ENCODE data around the gene IL11RA. TPM values are rescaled to one million over a fixed set of nuclear protein-coding genes. Genes with fewer than 3 reads are reported as not detected.

The IL11RA gene
- polyA plus RNA-seq (2013, experiment 1 of 2; ENCODE audit: insufficient read length) = 42.2 TPM
- polyA plus RNA-seq (2013, experiment 2 of 2; ENCODE audit: insufficient read length) = 48.4 TPM

DNA sequence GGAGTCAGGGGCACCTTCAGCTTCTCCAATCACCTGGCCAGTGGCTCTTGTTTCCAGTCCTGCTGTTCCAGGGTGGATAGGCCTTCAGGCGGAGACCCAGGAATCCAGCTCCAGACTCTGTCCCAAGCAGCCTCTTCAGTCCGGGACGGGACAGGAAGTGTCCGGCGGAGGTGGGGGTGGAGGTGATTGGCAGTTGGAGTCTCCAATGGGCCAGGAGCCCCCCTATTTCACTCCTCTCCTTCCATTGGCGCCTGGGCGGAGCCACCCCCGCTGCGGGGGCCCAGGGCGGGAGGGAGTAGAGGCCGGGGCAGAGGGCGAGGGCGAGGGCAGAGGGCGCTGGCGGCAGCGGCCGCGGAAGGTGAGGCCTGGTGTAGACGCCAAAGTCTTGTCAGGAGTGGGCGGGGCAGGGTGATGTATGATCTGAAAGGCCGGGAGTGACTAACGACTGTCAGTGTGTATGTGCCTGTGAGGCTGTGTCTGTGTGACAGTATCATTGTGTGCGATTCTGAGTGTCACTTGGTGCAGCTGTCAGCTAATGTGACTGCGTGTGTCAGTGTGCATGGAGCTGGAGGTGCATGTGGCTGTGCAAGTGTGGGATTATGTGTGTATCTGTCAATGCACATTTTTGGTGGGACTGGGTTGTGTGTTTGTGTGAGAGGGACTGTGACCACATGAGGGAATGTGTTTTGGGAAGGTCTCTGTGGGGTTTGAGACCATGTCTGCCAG, at the start of gene IL11RA:
IL11RA (plus strand) TSS at position 310 of the 726 bp plus-strand sequence. CDS start 3,033 bp downstream, outside the sequence.
- DNase-seq = peak; percentile 90

DNA sequence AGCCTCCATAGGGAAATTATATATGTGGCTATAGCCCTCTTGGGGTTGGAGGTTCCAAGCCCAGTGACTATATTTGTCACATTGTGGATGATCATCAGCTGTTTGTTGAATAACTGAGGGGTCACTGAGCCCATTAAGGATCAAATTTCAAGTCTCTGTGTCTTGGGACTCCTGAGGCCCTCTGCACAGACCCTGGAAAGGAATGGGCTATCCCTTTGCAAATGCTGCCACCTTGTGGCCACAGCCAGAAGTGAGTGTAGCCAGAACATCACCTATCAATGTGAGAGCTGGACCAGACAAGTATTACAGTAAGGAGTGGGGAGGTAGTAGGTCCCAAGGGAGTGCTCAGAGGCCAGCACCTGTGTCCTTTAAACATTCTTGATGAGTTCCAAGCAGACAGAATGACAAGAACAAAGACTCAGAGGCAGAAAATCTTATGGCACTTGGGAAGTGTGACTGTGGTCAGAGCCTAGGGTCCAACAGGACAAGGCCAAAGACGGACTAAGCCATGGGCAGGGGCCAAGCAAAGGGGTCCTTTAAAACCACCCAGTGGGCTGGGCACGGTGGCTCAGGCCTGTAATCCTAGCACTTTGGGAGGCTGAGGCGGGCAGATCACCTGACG, 48.3 kb upstream of the IL11RA start:
- peak; percentile 67 for DNase-seq

DNA sequence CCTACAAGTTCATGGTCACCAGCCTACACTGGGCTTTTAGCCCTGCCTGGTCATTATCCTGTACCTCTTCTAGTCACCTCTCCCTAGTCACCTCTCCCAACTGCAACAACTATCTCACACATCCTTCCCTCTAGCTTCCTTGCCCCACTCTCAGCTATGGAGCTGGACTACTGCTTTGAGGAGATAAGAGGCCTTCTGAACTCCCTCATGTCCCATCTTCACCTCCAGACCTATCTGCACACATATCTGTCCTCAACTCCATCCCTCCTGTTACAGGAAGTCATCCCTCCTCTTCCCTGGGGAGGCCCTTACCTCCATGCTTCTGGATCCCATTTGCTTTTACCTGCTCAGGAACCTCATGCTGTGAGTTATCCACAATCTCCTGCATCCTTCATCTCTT, 45.8 kb upstream of the IL11RA start:
- DNase-seq = no peak

DNA sequence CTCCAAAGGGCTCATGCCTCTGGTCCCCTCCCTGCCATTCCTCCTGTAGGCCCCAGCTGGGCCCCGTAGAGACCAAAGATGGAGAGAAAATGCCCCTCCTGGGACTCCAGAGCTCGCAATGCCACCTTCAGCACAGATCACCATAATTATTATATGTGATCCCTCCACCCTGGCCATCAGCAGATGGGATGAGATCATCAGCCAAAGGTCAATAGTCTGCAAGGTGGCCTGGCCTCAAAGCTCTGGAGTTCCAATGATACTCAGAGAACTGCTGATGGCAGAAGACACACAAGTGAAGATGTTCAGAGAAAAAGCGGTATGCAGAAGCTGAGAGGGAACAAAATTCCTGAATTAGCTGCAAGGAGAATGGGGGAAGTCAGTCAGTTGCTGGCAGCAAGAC, 45.1 kb upstream of the IL11RA start:
- DNase-seq = no peak

DNA sequence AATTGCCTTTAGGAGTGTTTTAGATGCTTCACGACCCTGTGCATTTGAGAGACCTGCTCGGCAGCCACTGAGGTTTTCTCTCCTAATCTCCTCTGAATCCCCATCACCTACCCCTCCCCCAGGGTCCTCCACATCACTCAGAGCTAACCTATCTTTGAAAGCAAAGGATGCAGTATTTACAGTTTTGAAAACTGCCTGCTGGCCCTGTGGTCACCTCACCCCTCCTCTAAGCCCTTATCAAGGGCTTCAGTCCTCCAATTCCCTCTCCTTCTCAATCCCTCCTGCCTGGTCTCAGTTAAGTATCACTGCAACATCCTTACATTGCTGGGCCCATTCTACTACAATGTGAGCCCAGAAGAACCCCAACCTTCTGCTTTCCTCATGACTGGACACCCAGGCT, 44.7 kb upstream of the IL11RA start:
- DNase-seq = no peak

DNA sequence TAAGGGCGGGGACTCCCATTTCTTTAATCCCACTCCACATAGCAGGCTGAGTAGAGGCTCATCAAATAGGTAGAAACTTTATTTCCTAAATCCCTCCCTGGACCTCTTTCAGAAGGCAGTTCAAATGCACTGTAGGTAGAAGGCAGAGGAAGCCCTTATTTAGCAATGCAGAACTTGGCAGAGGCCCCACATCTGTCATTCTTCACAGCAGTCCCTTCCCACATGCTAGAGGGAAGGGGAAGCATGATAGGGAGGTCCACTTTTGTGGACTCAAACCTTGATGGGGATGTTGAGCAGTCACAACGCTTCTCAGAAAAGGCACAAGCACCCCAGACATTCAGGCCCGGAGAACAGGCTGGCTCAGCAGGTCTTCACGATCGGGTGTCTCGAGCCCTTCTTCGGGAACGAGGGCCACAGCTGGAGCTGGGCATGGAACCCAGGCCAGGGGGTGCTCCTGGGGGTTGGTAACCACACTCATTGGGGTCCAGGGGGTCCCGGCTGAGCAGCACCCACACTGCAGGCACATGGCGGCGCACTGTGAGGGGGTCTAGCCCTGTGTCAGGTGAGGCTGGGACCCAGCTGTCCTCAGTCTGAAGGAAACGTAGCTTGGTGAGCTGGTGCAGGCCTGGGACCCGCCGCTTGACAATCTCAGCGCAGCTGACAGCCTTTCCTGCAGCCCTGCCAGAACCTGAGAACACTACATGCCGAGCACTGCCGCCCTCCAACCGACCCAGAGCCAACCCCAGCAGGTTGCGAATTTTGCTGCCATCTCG, 41.4 kb upstream of the IL11RA start:
- no peak for DNase-seq

DNA sequence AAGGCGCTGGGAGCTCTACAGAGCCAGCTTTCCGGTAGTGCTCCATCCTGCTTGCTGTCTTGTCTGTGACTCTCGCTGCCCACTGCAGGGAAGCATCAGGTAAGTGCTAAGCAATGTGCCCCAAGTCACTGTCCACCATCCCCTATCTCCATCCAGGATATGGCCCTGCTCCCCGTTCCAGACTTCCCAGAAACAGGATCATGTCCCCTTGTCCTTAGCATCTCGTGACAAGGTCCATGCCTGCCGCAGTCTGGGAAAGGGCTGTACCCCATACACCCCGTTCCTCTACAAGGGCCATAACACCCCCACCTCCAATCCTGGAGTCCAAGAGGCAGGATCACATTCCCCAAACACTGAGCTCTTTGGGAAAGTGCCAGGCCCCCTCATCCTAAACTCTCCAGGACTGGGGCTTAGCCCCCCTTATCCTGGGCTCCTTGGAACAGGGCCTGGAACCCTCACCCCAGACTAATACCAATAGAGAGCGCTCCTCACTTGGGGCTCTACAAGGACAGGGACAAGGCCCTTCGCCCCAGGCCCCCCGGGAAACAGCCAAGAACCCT, 40.7 kb upstream of the IL11RA start:
- no peak for DNase-seq

DNA sequence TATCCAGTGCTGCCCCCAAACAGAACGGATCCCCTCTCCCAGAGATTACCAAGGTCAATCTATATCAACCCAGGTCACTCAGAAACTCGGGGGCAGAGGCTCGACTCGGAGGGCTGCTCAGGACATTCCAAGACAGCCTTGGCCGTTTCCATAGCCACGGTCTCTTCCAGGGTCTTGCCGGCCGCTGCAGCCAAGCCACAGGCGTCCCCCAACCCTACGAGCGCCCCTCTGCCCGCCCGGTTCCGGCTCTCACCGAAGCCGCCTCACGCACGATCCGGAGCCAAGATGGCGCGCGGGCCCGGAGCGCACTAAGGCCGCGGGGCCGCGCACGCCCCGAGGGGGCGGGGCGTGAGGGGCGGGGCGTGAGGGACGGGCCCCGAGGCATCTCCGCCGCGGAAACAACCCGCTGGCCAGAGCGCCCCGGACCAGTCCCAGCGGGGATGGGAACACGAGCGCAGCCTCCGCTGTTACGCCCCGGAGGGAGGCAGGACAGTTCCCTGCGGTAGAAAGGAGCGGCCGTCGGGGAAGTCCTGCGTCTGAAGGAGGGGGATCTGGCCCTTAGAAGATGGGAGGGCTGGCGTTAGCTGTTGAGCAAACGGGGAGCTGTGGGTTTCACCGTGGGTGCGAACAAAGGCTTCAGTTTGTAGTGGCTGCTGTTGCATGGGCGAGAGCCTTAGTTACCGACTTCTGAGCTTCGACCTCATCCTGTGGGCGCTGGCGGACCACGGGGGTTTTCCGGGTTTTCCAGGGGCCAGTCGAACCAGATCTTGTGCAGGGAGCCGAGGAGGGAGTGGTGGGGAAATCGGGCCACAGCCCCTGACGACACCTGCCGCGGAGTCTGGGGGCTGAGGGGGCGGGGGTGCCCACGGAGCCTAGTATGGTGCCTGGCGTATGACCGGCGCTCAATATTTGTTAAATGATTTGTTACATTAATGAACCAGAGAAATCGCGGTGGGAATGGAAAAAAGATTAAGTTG, 39.9 kb upstream of the IL11RA start, which contains the start of gene RPP25L:
RPP25L (minus strand) TSS at position 287 of the 977 bp plus-strand sequence. CDS start 801 bp downstream, outside the sequence.
- DNase-seq = peak; percentile 83

DNA sequence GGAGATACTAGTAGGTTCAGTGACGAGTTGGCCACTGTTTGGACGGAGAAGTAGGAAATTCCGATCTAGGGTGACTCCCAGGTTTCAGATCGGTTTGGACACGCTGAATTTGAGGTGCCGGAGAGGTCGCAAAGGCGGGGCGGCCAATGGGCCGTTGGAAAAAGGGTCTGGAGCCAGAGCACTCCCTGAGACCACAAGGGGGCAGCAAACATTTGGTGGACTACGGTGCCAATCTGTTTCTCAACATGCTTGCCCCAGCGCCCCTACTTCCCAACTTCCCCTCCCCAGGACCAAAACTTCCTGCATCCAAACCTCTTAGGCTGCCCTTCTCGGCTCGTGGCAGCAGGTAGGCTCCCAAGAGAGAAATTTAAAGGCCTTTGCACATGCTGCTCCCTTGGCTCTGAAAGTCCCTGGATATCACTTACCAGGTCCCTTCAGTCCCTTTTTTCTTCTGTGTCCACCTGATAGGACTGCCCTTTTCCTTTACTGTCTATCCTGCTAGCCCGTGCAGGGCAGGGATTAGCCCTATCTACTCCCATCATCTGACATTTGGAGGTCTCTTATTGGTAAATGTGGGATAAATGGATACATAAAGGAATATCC, 39.1 kb upstream of the IL11RA start:
- DNase-seq = peak; percentile 75

DNA sequence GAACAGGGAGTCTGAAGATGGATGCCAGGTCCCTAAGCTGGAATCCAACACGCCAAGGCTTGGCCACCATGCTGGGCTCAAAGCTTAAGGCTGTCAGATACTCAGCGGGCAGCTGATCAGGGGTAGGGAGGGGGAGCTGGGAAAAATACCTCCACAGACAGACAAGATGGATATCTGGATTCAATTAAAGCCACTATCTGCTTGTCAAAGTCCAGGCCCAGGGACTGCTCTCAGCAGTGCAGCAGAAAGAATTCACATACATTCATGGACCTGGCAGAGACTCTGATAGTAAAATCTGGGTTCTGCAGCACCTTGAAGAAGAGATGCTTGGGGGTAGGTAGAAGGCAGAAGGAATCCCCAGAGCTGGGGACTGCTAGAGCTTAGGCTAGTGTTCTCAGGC, 36.9 kb upstream of the IL11RA start:
- DNase-seq = no peak

DNA sequence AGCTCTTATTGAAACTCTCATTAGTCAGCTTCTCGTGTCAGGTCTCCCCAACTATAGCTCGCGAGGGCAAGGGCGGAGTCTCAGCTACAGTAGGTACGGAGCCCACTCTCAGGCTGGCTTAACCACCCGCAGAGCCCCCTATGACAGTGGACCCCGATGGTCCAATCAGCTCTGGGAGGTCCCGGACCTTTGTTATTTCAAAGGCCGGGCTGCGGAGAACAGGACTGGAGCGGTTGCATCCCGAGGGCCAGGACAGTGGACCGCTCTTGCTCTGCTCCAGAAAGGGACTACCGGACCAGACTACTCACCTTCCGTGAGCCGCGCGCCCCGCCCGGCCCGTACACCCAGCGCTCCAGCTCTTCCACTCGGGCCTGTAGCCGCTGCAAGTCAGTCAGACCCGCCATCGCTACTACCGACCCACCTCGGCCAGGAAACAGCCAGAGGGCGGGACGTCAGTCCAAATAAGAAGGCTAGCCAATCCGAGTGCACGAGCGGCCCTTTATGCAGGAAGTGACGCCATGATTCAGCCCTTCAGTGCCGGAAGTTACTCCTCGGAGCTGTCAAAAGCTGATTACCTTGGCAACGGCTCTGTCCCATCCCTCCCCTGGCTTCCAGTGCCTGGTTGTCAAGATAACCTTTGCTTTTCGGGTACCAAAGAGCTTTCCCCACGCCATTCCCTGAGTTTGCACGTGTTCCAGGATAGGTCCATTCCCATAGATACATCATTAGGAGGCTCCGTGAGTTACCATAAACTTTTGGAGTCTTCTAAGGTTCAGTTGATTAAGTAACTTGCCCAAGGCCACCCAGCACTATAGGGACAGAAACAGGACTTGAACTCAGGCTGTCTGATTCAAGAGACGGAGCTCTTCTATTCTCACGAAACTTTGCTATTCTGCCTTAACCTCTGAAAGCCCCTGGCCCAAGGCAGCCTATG, 31.7 kb upstream of the IL11RA start, which contains the start of gene DCTN3:
DCTN3 (minus strand) TSS at position 435 of the 934 bp plus-strand sequence; CDS start at position 404, 31 bp downstream.
- peak; percentile 96 for DNase-seq

DNA sequence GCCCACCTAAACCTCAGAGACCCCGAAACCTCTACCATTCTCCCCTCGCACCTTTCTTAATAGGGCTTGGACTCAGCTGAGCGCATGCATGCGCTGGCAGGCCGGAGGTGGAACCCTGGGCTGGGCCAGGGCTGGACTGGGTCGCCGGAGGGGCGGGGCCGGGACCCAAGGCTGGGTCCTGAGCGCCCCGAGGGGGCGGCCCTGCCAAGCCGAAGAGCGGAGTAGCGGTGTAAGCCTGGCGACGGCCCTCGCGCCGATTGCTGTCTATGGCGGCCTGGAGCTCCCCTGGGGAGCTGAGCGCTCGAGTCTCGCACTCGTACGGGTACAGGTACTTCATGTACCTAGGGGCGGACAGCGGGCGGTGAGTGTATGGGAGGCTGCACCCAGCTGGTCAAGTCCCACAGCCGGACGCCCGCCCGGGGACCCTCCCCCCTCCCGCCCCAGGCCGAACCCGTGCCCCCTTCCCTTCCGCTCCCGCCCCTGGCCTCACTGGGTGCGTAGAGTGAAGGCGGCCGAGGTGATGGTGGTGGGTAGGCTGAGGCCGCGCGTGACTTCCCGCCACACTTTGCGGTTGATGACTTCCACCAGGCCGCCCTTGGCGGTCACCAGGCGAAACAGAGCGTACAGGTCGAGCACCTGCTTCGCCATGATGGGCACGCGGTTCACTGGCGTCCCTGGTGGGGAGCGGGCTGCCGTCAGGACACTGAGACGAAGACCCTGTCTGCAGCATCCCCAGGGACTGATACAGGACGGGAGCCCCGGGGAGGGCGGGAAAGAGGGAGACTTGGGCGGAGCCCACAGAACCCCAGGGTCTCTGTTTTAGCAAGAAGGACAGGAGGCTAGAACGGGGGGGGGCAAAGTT, 28.4 kb upstream of the IL11RA start:
- no peak for DNase-seq

DNA sequence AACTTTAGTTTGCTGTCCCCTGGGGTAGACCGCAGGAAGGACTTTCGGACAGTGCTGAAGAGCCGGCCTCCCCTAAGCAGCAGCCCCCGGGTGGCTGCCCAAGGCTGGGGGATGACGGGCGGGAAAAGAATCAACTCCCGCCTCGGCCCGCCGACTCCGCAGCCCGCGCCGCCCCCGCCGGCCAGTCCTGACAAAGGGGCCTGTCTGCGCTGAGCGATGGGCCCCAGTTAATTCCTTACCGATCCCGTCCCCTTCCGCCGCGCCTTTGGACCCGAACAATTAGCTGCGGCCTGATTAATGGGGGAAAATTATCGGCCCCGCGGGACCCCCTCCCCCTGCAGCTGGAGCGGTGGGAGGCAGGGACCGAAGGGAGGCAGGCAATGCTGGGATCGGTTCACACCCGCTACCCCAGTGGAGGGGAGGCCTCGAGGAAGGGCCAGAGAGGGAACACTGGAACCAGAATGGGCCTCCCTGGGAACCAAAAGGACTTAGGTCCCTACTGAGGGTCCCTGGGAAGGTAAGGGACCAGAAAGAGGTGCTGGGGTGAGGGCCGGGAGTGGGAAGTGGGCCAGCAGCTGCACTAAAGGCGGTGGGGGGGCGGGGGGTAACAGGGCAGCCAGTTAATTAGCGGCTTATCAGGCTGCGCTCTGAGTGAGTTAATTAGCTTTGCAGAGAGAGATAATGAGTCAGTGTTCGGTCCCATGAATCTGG, 27.4 kb upstream of the IL11RA start:
- DNase-seq = no peak

DNA sequence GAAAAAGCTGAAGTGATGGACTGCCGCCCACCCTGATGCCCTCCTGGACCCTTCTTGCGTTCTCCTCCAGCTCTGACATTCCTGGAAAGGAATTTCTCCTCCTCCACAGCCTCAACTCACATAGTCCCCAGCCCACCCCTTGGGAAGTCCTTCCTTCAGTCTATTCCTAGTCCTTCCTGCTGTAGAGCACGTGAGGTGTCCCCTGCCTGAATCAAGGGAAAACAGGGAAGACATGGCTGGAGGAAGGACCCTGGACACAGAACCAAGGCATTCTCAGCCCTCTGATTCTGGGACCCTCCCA, 26.8 kb upstream of the IL11RA start:
- no peak for DNase-seq

DNA sequence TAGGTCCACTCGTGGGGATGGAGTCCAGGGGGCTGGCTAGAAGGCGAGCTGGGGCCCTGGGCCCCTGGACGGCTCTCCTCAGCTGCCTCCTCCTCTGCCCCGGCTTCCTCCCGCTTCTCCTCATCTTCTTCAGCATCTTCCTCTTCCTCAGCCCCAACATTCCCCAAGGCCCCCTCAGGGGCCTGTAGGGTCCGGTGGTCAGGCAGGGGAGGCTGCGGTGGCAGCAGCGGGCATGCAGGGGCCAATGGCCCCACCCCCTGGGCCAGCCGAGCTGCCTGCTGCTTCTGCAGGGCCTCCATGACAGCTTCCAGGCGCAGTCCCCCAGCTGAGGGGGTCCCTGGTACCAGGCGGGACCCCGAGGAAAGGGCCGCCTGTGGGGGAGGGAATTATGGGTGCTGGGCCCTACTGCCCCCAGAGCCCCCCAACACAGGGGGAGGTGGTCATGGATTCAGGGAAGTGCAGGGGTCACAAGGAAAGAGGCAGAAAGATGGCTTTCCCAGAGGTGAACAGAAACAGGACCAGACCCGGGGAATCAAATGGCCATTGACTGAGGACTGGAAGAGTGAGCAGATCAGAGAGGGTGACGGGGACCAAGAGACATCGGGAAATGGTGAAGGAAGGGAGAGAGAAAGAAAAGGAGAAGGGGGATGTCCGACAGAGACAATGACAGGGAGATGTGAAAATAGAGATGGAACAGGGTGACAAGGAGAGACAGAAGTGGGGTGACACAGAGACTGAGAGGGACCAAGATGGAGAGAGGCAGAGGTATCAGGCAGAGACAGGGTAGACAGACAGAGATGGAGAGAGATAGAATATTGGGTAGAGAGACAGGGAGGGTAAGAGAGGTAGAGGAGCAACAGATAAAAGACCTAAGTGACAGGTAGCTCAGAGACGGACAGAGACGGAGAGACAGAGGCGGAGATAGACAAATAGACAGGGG, 24.0 kb upstream of the IL11RA start:
- DNase-seq = no peak

DNA sequence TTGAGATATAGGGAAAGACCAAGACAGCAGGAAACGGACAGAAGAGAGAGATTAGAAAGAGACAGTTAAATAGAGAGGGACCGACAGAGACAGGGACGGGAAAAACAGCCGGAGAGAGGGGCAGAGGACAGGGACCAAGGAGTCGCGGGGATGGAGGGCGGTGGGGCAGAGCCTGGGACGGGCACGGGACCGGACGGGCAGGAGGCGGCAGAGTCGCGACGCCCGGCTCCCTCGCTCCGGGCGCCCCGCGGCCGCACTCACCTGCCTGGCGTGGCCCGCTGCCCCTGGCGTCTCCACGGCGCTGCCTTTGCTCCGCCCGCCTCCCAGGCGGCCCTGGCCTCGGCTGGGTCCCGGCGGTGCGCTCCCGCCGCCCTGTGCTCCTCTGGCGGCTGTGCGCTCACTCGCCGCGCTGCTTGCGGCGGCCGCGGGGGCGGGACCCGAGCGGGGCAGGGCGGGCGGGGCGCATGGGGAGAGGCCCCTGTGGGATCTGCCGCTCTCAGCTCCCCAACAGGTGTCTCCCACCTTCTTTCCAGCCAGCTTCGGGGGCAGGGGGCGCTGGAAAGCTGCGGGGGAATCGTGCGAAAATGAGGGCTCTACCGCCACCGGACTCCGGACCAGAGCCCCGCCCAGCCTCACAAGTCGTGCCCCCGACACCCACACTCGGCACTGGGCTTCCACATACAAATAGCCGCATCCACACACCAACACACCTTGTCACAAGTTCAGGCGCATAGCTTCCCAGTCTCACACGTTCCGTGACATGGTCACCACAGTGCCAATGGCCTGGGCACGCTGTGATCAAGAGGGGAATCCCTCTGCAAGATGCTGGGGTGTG, 23.1 kb upstream of the IL11RA start, which contains the start of gene ARID3C:
ARID3C (minus strand) TSS at position 411 of the 835 bp plus-strand sequence. CDS start 1,052 bp downstream, outside the sequence.
- no peak for DNase-seq

All from fibroblast of skin of back (primary cell).